A549 (cell line): ENCODE measurements around the gene CACNA1C.

Source experiments
- CHD2 ChIP-seq: fragments of 150-350 bp; IDR thresholded peaks from 2 replicates; pipeline ENCODE4 v1.6.1; 2014; ENCODE audit warnings: low read length; ENCODE audit not compliant: partially characterized antibody
- CTCF ChIP-seq: fragments of >200 bp; sonication (Bioruptor Twin); formaldehyde crosslinking; IDR thresholded peaks from 3 replicates; pipeline ENCODE4 v1.5.1; 2016
- HDAC2 ChIP-seq: fragments of 200-600 bp; sonication (generic); IDR thresholded peaks from 2 replicates; pipeline ENCODE4 v1.6.1; 2016
- JUN ChIP-seq, 2 experiments: fragments of >200 bp; sonication (Bioruptor Twin); formaldehyde crosslinking; IDR thresholded peaks; 2 replicates in 1 of 2; 3 replicates in 1 of 2; pipeline ENCODE4 v1.6.1; 2016 to 2017
- KDM1A ChIP-seq: fragments of 200-600 bp; sonication (generic); IDR thresholded peaks from 2 replicates; pipeline ENCODE4 v1.6.1; 2016; ENCODE audit warnings: low read depth, mild to moderate bottlenecking
- NR3C1 ChIP-seq: fragments of >200 bp; sonication (Bioruptor Twin); formaldehyde crosslinking; IDR thresholded peaks from 3 replicates; pipeline ENCODE4 v1.6.1; 2017
- POLR2A ChIP-seq: IDR thresholded peaks from 2 replicates; pipeline ENCODE4 v1.6.1; 2012; ENCODE audit warnings: mild to moderate bottlenecking, low read length
- RFX5 ChIP-seq: fragments of 450-650 bp; IDR thresholded peaks from 2 replicates; pipeline ENCODE4 v1.7.1; 2014; ENCODE audit warnings: antibody characterized with exemption, mild to moderate bottlenecking, moderate library complexity
- SREBF2 ChIP-seq: fragments of 450-650 bp; IDR thresholded peaks from 2 replicates; pipeline ENCODE4 v1.6.1; 2014; ENCODE audit warnings: mild to moderate bottlenecking, moderate library complexity
- USF2 ChIP-seq: fragments of 450-650 bp; IDR thresholded peaks from 2 replicates; pipeline ENCODE4 v1.6.1; 2014; ENCODE audit warnings: antibody characterized with exemption
- ZC3H11A ChIP-seq: fragments of 450-650 bp; IDR thresholded peaks from 2 replicates; pipeline ENCODE4 v1.6.1; 2014; ENCODE audit warnings: antibody characterized with exemption, mild to moderate bottlenecking
- ZNF302 ChIP-seq: fragments of 250-450 bp; sonication (Bioruptor Pico); IDR thresholded peaks from 2 replicates; pipeline ENCODE4 v1.9.0; 2021; ENCODE audit warnings: inconsistent platforms, mild to moderate bottlenecking, moderate library complexity
- TF ChIP-seq, protein P1 (sequence below): fragments of 200-600 bp; sonication (generic); IDR thresholded peaks from 2 replicates; pipeline ENCODE4 v1.6.1; 2016; ENCODE audit warnings: antibody characterized with exemption, mild to moderate bottlenecking, moderate library complexity
- TF ChIP-seq, protein P2 (sequence below): IDR thresholded peaks from 2 replicates; pipeline ENCODE4 v1.6.1; 2012

DNA sequence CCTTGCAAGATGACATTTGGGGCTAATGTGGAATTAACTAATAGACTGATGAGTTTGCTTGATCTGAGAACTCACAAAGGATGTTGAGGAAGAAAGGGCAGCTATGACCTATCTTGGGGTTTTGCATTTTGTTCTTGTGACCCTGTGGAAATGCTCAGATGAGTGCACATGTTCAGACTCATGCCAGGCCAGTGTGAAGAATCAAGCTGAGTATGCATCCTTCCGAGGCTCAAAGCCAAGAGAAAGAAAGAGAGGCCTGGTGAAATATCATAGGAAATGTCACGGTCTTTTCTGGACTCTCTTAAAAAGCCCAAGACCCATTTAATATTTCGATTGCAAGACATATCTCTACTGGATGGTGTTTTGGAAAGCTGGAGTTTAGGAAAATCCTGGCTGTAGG is 96.3 kb downstream of the CACNA1C start:
- TF ChIP-seq CTCF: no peak
- TF ChIP-seq SREBF2: no peak
- TF ChIP-seq, protein P1, sequence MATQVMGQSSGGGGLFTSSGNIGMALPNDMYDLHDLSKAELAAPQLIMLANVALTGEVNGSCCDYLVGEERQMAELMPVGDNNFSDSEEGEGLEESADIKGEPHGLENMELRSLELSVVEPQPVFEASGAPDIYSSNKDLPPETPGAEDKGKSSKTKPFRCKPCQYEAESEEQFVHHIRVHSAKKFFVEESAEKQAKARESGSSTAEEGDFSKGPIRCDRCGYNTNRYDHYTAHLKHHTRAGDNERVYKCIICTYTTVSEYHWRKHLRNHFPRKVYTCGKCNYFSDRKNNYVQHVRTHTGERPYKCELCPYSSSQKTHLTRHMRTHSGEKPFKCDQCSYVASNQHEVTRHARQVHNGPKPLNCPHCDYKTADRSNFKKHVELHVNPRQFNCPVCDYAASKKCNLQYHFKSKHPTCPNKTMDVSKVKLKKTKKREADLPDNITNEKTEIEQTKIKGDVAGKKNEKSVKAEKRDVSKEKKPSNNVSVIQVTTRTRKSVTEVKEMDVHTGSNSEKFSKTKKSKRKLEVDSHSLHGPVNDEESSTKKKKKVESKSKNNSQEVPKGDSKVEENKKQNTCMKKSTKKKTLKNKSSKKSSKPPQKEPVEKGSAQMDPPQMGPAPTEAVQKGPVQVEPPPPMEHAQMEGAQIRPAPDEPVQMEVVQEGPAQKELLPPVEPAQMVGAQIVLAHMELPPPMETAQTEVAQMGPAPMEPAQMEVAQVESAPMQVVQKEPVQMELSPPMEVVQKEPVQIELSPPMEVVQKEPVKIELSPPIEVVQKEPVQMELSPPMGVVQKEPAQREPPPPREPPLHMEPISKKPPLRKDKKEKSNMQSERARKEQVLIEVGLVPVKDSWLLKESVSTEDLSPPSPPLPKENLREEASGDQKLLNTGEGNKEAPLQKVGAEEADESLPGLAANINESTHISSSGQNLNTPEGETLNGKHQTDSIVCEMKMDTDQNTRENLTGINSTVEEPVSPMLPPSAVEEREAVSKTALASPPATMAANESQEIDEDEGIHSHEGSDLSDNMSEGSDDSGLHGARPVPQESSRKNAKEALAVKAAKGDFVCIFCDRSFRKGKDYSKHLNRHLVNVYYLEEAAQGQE: no peak
- no peak for TF ChIP-seq ZNF302 (CRISPR knock-in tag)
- TF ChIP-seq USF2: no peak
- no peak for TF ChIP-seq CHD2
- no peak for TF ChIP-seq RFX5
- no peak for TF ChIP-seq POLR2A
- TF ChIP-seq NR3C1: no peak
- TF ChIP-seq, protein P2, sequence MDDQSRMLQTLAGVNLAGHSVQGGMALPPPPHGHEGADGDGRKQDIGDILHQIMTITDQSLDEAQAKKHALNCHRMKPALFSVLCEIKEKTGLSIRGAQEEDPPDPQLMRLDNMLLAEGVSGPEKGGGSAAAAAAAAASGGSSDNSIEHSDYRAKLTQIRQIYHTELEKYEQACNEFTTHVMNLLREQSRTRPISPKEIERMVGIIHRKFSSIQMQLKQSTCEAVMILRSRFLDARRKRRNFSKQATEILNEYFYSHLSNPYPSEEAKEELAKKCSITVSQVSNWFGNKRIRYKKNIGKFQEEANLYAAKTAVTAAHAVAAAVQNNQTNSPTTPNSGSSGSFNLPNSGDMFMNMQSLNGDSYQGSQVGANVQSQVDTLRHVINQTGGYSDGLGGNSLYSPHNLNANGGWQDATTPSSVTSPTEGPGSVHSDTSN: no peak
- TF ChIP-seq JUN (IDR thresholded peaks at IDR 0.05): no peak
- TF ChIP-seq KDM1A: no peak
- TF ChIP-seq HDAC2: no peak
- TF ChIP-seq ZC3H11A: no peak
